HG03095 (cell line): Measurements from ENCODE around the gene QDPR.
"Not testable (repeated sequence)": the region's sequence is repeated elsewhere in the genome, so short reads cannot be mapped to it uniquely, and the experiment has no call there.

Source experiments
- ATAC-seq: cut with Tn5 transposase; IDR thresholded peaks from one replicate; pipeline ENCODE4 v1.9.1; 2021; ENCODE audit warnings: moderate library complexity; ENCODE audit not compliant: unreplicated experiment

The QDPR gene

GRCh38 chr4:17511950-17512795 lies at the start of gene QDPR:
TSS of gene QDPR (minus strand) at chr4:17512090. CDS start at chr4:17512054, 36 bp downstream.
- ATAC-seq: peak; percentile 96

GRCh38 chr4:17561195-17561909 lies 49.5 kb upstream of the QDPR start:
- no peak for ATAC-seq

DNA sequence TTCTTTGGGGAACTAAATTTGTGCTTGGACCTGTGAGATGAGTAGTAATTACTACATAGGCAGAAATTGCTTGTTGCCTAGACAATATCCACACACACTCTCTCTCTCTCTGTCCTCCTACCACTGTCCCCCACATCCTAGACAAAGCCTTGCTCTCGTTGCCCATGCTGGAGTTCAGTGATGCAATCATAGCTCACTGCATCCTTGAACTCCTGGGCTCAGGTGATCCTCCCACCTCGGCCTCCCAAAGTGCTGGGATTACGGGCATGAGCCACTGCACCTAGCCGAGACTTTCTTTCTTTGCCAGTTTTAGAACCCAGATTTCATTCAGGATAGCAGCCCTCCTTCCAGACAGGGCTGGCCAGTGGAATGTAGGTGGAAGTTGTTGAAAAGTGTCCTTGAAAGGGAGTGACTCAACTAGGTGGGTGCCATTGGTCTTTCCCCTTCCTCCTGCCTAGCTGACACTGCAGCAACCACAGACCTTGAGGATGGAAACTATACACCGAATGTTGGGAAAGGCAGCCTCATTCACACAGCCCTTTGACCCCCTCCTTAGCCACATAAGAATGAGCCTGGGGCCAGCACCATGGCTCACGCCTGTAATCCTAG lies 48.3 kb upstream of the QDPR start:
- no peak for ATAC-seq

GRCh38 chr4:17559709-17560048 lies 47.8 kb upstream of the QDPR start:
- ATAC-seq: no peak

GRCh38 chr4:17558941-17559708 lies 47.2 kb upstream of the QDPR start:
- no peak for ATAC-seq

DNA sequence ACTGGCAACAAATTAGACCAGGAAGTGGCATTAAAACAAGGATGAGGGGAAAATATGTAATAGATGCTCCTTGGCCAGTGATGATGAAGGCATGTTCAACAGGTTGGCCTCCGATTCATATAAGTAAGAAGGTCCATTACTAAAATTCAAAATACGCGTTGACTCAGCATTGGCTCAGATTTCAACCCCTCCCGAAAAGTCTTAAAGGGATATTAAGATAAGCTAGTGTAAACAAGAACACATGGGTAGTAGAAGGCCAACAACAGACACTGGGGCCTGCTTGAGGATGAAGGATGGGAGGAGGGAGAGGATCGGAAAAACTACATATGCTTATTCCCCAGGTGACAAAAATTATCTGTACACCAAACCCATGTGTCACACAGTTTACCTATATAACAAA lies 46.0 kb upstream of the QDPR start:
- ATAC-seq: no peak

GRCh38 chr4:17556498-17556897 lies 44.6 kb upstream of the QDPR start:
- ATAC-seq: no peak

DNA sequence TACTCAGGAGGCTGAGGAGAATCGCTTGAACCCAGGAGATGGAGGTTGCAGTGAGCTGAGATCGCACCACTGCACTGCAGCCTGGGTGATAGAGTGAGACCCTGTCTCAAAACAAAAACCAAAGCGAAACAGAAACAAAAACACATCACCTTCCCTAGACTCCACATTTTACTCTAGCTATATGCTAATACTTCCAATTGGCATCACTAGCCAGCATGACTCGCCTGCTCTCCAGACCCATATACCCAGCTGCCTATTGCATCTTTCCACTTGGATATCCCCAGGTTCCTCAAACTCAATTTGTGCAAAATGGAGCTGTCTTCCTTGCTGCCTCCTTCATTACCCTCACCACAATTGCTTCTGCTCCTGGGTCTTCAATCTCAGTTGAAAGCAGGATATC lies 42.7 kb upstream of the QDPR start:
- ATAC-seq: no peak

- no peak for ATAC-seq
Measured at GRCh38 chr4:17552427-17552826, 40.5 kb upstream of the QDPR start.

DNA sequence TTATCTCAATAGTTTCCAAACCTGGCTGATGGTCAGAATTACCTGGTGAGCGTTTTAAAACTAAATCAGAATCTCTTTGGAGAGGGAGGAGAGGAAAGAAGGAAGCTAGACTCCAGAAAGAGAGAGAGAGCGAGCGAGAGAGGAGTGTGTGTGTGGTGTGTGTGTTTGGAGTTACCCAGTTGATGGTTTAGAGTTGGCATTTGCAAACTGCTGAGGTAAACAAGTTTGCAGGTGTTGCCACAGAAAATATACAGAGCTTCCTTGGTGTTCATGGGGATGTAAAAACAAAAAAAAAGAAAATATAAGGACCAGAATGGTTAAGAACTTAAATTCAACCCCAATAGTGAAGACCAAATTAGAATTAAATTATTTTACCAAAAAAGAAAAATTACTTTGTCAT lies 38.7 kb upstream of the QDPR start:
- no peak for ATAC-seq

DNA sequence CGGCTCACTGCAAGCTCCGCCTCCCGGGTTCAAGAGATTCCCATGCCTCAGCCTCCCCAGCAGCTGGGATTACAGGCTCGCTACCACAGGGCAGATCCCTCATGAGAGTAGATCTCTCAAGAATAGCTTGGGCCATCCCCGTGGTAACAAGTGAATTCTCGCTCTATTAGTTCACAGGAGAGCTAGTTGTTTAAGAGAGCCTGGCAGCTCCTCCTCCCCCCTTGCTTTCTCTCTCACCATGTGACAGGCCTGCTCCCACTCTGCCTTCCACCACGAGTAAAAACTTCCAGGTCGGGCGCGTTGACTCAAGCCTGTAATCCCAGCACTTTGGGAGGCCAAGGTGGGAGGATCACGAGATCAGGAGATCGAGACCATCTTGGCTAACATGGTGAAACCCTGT lies 34.8 kb upstream of the QDPR start:
- no peak for ATAC-seq

DNA sequence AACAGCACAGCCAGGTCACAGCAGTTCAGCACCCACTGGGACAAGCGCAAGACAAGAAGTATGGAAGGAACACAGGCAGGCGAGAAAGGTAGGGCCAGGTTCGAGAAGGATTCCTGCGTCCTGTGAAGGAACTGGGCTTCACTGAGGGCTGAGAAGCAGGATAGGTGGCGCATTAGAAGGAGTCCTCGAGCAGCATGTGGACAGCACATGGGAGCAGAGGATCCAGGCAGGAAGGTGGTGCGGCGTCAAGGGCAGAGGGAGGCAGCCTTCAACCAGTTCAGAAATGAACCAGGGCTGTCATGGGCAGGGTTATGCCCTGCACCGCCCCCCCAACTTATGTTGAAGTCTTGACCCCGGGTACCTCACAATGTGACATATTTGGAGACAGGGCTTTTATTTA lies 34.3 kb upstream of the QDPR start:
- no peak for ATAC-seq

DNA sequence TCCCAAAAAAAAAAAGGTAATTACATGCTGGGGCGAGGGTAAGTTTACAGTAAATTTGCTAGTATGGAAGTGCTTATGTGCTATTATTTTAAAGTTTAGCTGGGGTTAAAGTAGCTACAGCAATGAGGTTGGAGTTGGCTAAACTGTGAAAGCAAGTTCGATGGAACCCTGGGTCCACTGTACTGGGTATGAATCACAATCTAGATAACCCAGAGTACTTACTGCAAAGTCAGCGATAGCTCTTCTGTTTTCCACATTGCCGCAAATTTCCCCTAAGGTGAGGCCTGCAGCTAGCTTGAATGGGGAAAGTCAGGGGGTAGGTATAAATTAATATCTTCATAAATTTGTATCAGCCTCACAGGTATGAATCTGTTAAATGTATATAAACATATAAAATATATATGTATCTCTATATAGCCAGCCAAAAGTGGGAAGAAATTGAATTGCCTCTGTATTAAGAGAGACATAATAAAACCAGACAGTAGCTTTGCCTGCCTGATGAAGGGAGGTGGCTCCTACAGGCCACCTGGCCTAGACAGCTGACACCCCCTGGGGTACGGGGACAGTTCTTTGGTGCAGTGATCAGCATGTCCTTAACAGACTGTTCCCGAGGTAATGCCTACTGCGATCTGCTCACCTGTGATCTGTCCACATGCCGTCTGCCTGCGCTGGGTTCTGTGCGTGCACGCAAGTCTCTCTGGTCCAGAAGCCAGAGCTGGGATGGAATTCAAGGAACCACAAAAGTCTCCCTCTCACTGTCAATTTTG lies 33.7 kb upstream of the QDPR start:
- ATAC-seq: no peak

- ATAC-seq: no peak
Measured at GRCh38 chr4:17544831-17545234, 32.9 kb upstream of the QDPR start.

- no peak for ATAC-seq
Measured at GRCh38 chr4:17544205-17544604, 32.3 kb upstream of the QDPR start.

- not testable (repeated sequence) for ATAC-seq
Measured at GRCh38 chr4:17537060-17537459, 25.2 kb upstream of the QDPR start.

DNA sequence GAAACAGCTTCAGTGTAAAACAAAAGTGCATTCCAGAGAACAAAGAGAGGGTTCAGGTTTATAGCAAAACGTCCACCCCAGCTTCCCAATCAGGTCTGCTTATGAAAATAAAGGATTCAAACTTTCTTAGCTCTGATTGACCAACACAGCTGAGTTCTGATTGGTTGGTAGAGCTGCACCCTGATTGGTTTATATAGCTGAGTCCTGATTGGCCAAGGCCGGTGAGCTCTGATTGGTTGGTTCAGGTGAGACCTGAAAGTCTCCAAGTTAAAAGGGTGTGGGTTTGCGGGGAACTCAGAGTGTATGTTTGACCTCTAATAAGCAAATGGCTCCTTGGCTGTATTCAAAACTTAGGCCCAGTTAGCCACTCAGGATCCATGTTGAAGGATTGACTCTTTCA lies 24.0 kb upstream of the QDPR start:
- ATAC-seq: no peak

DNA sequence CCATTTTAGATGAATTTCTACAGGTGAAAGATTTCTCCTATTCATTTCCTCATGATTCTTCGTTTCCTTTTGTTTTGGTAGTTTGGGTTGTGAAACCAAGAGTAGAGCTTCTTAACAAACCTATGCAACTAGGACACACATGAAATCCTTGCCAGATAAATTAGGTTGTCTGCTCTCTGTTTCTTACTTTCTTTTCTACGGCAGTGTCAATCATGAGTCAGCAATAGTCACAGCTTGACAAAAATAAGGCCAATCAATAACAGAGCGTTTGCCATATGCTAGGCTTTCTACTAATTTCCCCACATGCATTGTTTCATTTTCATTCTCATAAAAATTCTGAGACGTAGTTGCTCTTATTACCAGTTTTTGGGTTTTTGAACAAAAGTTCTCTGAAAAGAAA lies 23.4 kb upstream of the QDPR start:
- ATAC-seq: no peak

DNA sequence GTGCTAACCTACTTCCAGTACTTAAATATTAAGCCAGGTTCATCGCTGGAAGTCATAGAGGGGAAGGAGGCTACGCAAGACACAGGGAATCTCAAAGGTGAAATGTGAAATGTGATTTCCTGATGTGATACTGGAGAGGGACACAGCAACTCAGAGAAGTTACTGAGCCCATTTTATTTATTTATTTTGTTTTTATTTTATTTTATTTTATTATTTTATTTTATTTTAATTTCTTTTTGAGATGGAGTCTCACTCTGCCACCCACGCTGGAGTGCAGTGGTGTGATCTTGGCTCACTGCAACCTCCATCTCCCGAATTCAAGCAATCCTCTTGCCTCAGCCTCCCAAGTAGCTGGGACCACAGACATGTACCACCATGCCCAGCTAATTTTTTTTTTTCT lies 22.8 kb upstream of the QDPR start:
- no peak for ATAC-seq

DNA sequence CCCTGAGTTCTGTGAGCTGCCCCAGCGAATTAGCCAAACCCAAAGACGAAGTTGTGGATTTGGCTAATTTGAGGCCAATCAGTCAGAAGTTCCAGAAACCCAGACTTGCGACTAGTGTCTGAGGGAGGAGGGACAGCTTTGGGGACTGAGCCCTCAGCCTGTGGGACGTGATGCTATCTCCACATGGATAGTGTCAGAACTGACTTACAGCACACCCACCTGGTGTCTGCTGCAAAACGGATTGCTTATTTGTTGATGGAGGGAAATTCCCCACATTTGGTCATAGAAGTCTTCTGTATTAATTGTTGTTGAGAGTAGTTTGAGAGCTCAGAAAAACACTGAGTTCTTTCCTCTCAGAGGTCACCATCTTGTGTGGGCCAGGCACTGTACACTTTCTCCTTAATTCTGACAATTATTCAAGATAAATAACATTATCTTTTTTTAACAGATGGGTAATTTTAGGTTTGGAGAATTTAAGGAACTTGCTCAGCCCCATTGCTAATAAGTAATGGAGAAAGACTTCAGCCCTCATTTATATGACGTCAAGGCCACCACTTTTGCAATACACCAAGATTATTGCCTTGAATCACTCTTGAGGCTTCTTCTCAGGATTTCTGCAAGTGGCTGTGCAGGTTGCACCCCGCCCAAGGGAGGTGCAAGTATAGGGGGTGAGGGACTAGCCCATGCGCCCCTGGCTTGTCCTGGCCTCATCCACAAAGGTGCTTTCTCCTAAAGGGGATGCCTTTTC lies 19.8 kb upstream of the QDPR start:
- ATAC-seq: no peak
